Renal cortical epithelial cell (primary cell): ENCODE results near the gene ABCB11. TPM values are rescaled to one million over a fixed set of nuclear protein-coding genes. Genes with fewer than 3 reads are reported as not detected.
"Not testable (repeated sequence)": the region's sequence is repeated elsewhere in the genome, so short reads cannot be mapped to it uniquely, and the experiment has no call there.

Experiments used
- DNase-seq: peaks from one replicate; pipeline ENCODE4 v3.0.0-alpha.2; 2011; ENCODE audit warnings: low read depth
- total RNA-seq: library from RNA; depleted of rRNA; stranded (reverse); fragments of >200 nt; gene quantifications from 2 replicates; pipeline ENCODE4 v1.2.3, GENCODE V29; 2014

ABCB11 gene
- total RNA-seq, 1 donor from 2014 or later = not detected

GRCh38 chr2:168932174-168932573 is 99.0 kb downstream of the ABCB11 start:
- DNase-seq = not testable (repeated sequence)

GRCh38 chr2:168930242-168930641 is 100.9 kb downstream of the ABCB11 start:
- no peak for DNase-seq

GRCh38 chr2:168929031-168929430 is 102.1 kb downstream of the ABCB11 start:
- DNase-seq = no peak

DNA sequence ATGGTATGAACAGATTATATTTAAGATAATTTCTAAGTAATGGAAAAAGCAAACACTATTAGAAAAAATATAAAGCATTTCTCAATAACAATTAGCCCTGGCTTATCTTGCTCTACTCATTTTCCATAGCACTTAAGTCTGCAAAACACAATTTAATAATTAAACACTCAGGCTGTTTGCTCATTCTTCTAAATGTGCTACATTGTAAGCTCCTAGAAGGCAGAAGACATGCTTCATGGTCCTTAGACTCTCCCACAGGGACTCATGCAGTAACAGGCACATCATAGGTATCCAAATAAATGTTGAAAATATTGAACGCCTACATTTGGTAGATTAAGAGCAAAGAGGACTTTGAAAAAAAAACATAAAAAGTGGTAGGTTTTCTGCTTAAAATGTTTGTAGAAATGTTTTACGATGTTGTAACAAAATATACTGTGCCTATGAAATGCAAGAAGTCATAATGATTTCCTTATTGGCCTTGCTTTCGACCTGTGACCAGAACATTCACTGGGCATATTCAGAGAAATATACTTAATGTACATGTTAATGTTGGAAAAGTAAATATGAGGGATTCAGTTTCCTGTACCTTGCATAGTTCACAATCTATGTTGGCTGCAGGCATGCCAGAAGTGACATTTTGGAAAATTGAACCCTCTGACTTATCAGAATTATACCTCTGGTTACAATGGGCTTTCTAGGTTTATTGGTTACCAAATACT is 102.9 kb downstream of the ABCB11 start:
- peak; percentile 14 for DNase-seq

- no peak for DNase-seq
These were observed 104.3 kb downstream of the ABCB11 start for GRCh38 chr2:168926621-168927386.

GRCh38 chr2:168920504-168921157 is 110.5 kb downstream of the ABCB11 start:
- peak; percentile 33 for DNase-seq

- no peak for DNase-seq
These were observed 114.8 kb downstream of the ABCB11 start for GRCh38 chr2:168916331-168916675.

DNA sequence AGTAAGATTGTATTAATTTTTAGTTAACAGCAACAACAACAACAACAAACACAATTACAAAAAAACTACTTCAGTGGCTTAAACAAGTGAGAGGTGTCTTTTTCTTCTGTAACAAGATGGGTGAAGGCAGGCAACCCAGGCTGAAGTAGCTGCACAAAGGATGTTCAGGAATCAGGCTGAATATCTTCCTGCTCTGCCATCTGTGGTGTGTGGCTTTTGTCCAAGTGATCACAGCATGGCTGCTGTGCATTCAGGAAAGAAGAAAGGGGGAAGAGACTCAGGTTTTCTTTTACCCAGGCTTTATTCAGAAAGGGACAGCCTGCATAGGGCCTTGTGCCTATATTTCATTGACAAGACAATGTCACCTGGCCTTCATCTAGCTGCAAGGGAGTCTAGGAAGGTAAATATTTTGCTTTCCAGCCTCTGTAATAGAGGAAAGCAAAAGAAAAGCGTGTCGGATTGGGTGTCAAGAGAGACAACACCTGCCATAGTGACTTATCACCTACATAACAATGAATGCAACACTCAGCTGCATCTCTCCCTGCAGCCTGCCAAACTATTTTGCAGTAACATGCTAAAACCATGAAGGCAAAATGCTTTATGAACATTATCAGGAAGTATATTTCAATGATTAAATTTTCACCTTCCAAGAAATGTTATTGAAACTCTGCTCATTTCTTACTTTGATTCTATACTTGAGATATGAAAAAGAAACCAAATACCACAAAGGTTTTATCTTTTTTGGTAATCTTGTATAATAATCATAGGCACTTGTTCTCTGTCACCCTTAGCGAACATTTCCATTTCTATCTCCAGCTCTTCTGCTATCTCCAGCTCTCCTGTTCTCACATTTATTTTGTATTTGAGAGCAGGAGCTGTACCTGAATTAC is 115.4 kb downstream of the ABCB11 start:
- DNase-seq = no peak

DNA sequence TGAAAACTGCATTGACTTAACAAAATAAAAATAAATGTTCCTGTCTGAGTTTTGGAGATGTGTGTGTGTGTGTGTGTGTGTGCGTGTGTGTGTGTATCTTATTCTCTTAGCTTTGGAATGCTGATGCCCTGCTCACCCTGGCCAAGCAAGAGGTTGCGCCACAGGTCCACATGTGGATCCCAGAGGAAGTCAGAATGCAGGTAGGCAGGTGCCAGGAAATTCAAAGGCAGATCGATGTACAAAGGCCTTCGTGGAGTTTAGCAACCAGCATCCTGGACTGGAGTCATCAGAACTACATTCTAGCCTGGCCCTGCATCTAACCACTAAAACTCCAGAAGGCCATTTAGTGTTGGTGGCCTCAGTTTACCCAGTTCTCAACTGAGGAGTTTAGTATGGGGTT is 117.6 kb downstream of the ABCB11 start:
- DNase-seq = no peak

DNA sequence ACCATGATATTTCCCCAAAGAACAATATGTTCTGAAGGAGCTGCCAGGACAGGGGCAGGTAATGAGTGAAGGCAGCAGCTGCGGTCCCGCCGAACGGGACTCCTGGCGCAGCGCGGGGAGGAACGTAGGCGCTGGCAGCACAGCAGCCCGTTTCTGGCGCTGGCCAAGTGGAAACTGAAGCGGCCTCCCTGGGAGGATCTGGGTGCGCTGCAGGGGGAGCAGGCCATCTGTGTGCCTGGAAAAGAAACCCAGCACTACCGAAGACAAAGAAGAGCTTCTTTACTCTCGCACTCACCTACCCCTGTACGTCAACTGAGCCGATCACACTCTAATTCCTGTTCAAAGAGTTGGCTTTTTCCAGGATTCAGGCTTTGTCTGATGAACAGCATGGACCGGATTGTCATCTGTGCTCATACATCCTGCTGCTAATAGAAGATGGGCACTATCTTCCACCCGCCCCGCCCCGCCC is 118.2 kb downstream of the ABCB11 start:
- DNase-seq = no peak

DNA sequence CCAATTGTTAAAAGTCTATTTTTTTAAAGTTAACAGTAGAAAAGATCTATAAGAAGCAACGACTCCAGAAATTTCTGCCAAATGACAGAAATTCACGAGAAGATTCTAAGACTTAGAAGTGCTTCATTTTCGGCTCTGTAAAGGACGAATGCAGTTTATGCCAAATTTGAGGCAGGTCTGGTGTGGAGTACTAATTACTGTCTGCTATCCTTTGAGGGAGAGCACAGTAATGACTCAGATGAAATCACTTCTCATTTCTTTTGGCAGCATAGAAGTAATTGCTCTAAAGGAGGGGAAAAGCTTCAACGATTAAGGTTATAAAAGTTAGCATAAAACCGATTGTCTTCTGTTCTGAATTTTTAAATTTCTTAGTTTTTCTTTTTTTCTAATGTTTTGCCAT is 118.7 kb downstream of the ABCB11 start:
- DNase-seq = no peak

- DNase-seq = no peak
These were observed 120.8 kb downstream of the ABCB11 start for GRCh38 chr2:168910330-168910729.

GRCh38 chr2:168907940-168908662 is 123.0 kb downstream of the ABCB11 start:
- no peak for DNase-seq

DNA sequence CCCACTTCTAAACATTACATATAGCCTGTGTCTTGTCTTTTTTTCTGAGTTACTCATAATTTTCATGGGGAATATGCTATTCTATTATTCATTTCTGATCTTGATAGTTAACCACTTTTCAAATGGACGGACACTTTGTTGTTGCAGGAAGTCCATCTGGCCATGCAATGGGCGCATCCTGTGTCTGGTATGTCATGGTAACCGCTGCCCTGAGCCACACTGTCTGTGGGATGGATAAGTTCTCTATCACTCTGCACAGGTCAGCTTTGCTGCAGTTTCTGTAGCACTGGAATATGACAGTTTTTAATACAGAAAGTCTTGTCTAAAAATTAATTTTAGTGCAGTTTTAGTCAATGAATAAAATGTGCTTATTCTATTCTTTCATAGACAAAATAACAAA is 126.8 kb downstream of the ABCB11 start:
- DNase-seq = no peak

GRCh38 chr2:168903888-168904287 is 127.2 kb downstream of the ABCB11 start:
- no peak for DNase-seq

DNA sequence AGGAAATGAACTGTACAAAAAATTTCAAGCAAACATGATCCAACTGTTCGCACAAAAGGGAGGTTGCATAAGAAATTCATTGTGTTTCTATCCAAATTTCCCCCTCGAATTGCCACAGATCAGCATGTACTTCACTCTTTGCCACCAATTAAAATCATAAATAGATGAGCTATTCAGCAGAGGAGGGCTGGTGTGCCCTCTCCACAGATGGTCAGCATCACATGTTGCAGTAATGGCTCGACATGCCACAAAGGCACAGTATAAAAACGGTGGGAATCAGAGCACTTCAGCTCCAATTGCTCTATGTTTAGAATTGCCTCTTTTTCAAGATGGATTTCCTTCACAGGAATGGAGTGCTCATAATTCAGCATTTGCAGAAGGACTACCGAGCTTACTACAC is 130.1 kb downstream of the ABCB11 start, which contains the start of gene G6PC2:
G6PC2 (plus strand) TSS at position 289 of the 400 bp plus-strand sequence; CDS start at position 330, 41 bp downstream.
- DNase-seq = no peak

DNA sequence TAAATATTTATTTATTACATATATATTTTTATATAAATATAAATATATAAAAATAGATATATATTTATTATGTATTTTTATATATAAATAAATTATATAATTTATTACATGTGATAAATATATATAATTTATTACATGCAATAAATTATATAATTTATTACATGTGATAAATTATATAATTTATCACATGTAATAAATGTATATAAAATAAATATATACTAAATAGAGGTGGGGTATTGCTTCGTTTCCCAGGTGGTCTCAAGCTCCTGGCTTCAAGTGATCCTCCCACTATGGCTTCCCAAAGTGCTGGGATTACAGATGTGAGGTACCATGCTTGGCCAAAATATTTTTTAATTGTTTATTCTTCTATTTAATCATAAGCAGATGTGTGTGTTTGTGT is 133.7 kb downstream of the ABCB11 start:
- DNase-seq = no peak

DNA sequence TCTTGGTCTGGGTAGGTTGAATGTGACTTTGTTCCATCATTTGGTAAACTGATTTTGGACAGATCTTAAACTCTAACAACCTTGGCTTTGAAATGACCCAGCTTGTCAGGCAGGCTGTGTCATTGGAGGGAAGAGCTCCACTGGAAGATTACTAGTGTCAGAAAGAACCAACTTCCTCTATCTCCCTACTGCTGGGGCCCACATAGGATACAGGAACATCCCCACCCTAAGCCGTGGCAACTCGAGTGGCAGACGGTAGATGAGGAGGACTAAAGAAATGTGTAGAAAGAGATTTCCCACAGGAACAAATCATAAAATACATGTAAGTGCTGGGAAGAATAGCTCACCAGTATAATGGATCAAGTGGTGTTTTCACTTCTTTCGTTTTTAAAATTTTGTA is 134.3 kb downstream of the ABCB11 start:
- DNase-seq = no peak

- DNase-seq = peak; percentile 30
These were observed 135.4 kb downstream of the ABCB11 start for GRCh38 chr2:168895771-168896170.

DNA sequence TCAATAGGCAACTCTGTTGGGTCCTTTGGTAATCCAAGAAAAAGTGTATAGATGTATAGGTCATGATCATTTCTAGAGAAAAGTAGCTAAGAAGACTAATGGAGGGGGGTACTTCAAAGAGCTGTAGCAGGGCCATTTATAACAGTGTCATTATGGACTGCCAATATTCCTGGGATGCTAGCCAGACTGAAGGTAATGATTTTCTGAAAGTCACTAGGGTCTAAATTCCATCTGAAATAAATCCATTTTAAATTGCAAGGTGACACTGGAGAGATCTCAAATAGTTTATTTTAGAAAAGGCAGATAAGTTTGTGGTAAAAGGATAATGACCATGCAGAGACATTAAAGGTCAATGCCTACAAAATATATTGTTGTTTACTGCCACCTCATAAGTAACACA is 136.4 kb downstream of the ABCB11 start:
- no peak for DNase-seq

DNA sequence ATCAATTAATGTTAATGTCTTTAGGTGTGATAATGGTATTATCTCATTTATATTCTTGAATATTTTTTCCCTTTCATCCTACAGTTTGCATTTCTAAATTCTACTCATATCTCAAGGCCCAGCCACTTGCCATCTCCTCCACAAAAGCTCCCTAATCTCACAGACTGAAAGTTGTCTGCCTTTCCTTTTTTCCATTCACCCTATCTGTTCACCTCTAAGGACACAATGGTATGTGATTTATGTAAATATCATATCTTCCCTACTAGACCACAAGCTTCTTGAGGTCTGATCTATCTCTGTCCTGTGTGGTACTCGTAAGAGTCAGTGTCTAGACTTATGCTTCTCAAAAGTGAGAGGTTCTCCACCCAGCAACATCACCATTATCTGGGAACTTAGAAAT is 137.0 kb downstream of the ABCB11 start:
- DNase-seq = no peak
